LNCaP clone FGC (cell line): ENCODE data around the gene RALGAPA1.
"Not testable (repeated sequence)": the region's sequence is repeated elsewhere in the genome, so short reads cannot be mapped to it uniquely, and the experiment has no call there.

Experiments used
- DNase-seq: peaks from one replicate; pipeline ENCODE4 v3.0.0-alpha.2; 2011; ENCODE audit warnings: low read depth
- H3K4me3 ChIP-seq: 2 replicates; pipeline ENCODE4 v1.5.1; 2011; ENCODE audit warnings: mild to moderate bottlenecking, low read depth, low read length, control low read depth
- TF ChIP-seq, protein P1 (sequence below): IDR thresholded peaks from 2 replicates; pipeline ENCODE4 v1.5.1; 2012; ENCODE audit warnings: mild to moderate bottlenecking; ENCODE audit not compliant: control insufficient read depth, insufficient read depth; ENCODE audit errors: extremely low read depth

RALGAPA1 gene

DNA sequence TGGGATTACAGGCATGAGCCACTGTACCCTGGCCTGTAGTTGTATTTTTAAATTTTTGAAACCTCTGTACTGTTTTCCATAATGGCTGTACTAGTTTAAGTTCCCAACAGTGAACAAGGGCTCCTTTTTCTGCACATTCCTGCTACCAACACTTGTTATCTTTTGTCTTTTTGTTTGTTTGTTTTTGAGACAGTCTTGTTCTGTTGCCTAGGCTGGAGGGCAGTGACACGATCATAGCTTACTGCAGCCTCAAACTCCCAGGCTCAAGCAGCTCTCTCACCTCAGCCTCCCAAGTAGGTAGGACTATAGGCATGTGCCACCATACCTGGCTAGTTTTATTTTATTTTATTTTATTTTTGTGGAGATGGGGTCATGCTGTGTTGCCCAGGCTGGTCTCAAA, 40.0 kb upstream of the RALGAPA1 start:
- no peak overlapping the region for H3K4me3 ChIP-seq
- TF ChIP-seq, protein P1, sequence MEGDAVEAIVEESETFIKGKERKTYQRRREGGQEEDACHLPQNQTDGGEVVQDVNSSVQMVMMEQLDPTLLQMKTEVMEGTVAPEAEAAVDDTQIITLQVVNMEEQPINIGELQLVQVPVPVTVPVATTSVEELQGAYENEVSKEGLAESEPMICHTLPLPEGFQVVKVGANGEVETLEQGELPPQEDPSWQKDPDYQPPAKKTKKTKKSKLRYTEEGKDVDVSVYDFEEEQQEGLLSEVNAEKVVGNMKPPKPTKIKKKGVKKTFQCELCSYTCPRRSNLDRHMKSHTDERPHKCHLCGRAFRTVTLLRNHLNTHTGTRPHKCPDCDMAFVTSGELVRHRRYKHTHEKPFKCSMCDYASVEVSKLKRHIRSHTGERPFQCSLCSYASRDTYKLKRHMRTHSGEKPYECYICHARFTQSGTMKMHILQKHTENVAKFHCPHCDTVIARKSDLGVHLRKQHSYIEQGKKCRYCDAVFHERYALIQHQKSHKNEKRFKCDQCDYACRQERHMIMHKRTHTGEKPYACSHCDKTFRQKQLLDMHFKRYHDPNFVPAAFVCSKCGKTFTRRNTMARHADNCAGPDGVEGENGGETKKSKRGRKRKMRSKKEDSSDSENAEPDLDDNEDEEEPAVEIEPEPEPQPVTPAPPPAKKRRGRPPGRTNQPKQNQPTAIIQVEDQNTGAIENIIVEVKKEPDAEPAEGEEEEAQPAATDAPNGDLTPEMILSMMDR = no peak
- DNase-seq = no peak

DNA sequence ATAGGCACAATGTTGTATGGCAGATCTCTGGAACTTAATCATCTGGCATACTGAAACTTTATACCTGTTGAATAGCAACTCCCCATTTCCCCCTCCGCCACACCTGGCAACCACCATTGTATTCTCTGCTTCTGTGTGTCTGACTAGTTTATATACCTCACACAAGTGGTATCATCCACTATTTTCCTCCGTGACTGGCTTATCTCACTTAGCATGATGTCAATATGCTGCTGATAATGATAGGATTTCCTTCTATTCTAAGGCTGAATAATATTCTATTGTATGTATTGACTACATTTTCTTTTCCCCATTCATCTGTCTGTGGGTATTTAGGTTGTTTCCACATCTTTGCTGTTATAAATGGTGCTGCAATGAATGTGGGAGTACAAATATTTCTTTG, 38.5 kb upstream of the RALGAPA1 start:
- DNase-seq = no peak
- TF ChIP-seq, protein P1 = no peak
- H3K4me3 ChIP-seq = no peak overlapping the region

- no peak for DNase-seq
- TF ChIP-seq, protein P1 = no peak
Measured at GRCh38 chr14:35844494-35844893, 35.4 kb upstream of the RALGAPA1 start.

GRCh38 chr14:35842245-35842644, 33.1 kb upstream of the RALGAPA1 start:
- not testable (repeated sequence) for H3K4me3 ChIP-seq, DNase-seq

More at GRCh38 chr14:35844494-35844893, 35.4 kb upstream of the RALGAPA1 start:
- no peak overlapping the region for H3K4me3 ChIP-seq

DNA sequence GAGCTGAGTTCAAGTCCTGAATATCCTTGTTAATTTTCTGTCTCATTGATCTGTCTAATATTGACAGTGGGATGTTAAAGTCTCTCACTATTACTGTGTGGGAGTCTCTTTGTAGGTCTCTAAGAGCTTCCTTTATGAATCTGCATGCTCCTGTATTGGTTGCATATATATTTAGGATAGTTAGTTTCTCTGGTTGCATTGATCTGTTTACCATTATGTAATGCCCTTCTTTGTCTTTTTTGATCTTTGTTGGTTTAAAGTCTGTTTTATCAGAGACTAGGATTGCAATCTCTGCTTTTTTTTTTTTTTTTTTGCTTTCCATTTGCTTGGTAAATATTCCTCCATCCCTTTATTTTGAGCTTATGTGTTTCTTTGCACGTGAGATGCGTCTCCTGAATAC, 32.6 kb upstream of the RALGAPA1 start:
- H3K4me3 ChIP-seq, DNase-seq: not testable (repeated sequence)

GRCh38 chr14:35835208-35835982, 26.3 kb upstream of the RALGAPA1 start:
- DNase-seq = no peak
- TF ChIP-seq, protein P1 = no peak
- no peak overlapping the region for H3K4me3 ChIP-seq

GRCh38 chr14:35829449-35829848, 20.4 kb upstream of the RALGAPA1 start:
- TF ChIP-seq, protein P1 = no peak

More at GRCh38 chr14:35829449-35829848, 20.4 kb upstream of the RALGAPA1 start:
- no peak overlapping the region for H3K4me3 ChIP-seq
- DNase-seq = no peak
